ENCODE measurements around the gene MNX1.

MNX1 gene

GRCh38 chr7:157014635-157015555, 4.4 kb upstream of the MNX1 start:
- no peak for DNase-seq

- no peak for DNase-seq
These were observed 3.4 kb upstream of the MNX1 start for GRCh38 chr7:157013602-157014549.

GRCh38 chr7:157013101-157013500, 2.6 kb upstream of the MNX1 start:
- no peak for DNase-seq

GRCh38 chr7:157012113-157012547, 1.7 kb upstream of the MNX1 start:
- DNase-seq, result no peak

GRCh38 chr7:157011333-157012112, 1.1 kb upstream of the MNX1 start:
- no peak for DNase-seq

- DNase-seq, result no peak
These were observed 480 bp downstream of the MNX1 start for GRCh38 chr7:157009778-157010587.

- no peak for DNase-seq
These were observed 1.2 kb downstream of the MNX1 start for GRCh38 chr7:157009170-157009777.

- no peak for DNase-seq
These were observed 2.0 kb downstream of the MNX1 start for GRCh38 chr7:157008206-157009169.

- DNase-seq, result no peak
These were observed 2.9 kb downstream of the MNX1 start for GRCh38 chr7:157007470-157008066.

GRCh38 chr7:157006829-157007469, 3.5 kb downstream of the MNX1 start:
- no peak for DNase-seq

- no peak for DNase-seq
These were observed 4.2 kb downstream of the MNX1 start for GRCh38 chr7:157006205-157006747.

GRCh38 chr7:157005456-157006204, 4.8 kb downstream of the MNX1 start:
- no peak for DNase-seq

- no peak for DNase-seq
These were observed 5.7 kb downstream of the MNX1 start for GRCh38 chr7:157004521-157005455.

GRCh38 chr7:157003756-157004520, 6.5 kb downstream of the MNX1 start:
- DNase-seq, result no peak

- DNase-seq, result no peak
These were observed 7.1 kb downstream of the MNX1 start for GRCh38 chr7:157003445-157003755.

- DNase-seq, result no peak
These were observed 7.5 kb downstream of the MNX1 start for GRCh38 chr7:157002819-157003421.

Data from Kasumi-1 (cell line).